HG03097 (cell line): ENCODE data around the gene PLD5.
"Not testable (repeated sequence)": the region's sequence is repeated elsewhere in the genome, so short reads cannot be mapped to it uniquely, and the experiment has no call there.

Experiments used
- ATAC-seq: cut with Tn5 transposase; IDR thresholded peaks from one replicate; pipeline ENCODE4 v1.9.1; 2021; ENCODE audit not compliant: unreplicated experiment, low FRiP score

Gene PLD5

GRCh38 chr1:242428399-242429190 is 95.9 kb downstream of the PLD5 start:
- no peak for ATAC-seq

- no peak for ATAC-seq
Measured at GRCh38 chr1:242427519-242427918, 97.0 kb downstream of the PLD5 start.

- ATAC-seq = no peak
Measured at GRCh38 chr1:242426271-242426905, 98.1 kb downstream of the PLD5 start.

GRCh38 chr1:242425232-242425631 is 99.3 kb downstream of the PLD5 start:
- no peak for ATAC-seq

- no peak for ATAC-seq
Measured at GRCh38 chr1:242416657-242417056, 107.8 kb downstream of the PLD5 start.

GRCh38 chr1:242412921-242413320 is 111.6 kb downstream of the PLD5 start:
- ATAC-seq = no peak

- no peak for ATAC-seq
Measured at GRCh38 chr1:242411901-242412300, 112.6 kb downstream of the PLD5 start.

- ATAC-seq = no peak
Measured at GRCh38 chr1:242405947-242406346, 118.5 kb downstream of the PLD5 start.

GRCh38 chr1:242404296-242404695 is 120.2 kb downstream of the PLD5 start:
- ATAC-seq = no peak

GRCh38 chr1:242402956-242403355 is 121.5 kb downstream of the PLD5 start:
- ATAC-seq = no peak

- ATAC-seq = no peak
Measured at GRCh38 chr1:242401937-242402336, 122.6 kb downstream of the PLD5 start.

- ATAC-seq = no peak
Measured at GRCh38 chr1:242398351-242398750, 126.1 kb downstream of the PLD5 start.

- no peak for ATAC-seq
Measured at GRCh38 chr1:242391896-242392295, 132.6 kb downstream of the PLD5 start.

GRCh38 chr1:242376121-242376520 is 148.4 kb downstream of the PLD5 start:
- ATAC-seq = not testable (repeated sequence)

- not testable (repeated sequence) for ATAC-seq
Measured at GRCh38 chr1:242350446-242350845, 174.1 kb downstream of the PLD5 start.

GRCh38 chr1:242349636-242350035 is 174.9 kb downstream of the PLD5 start:
- ATAC-seq = no peak

- peak; percentile 88 for ATAC-seq
Measured at GRCh38 chr1:242330865-242331264, 193.6 kb downstream of the PLD5 start.

GRCh38 chr1:242327381-242327780 is 197.1 kb downstream of the PLD5 start:
- ATAC-seq = not testable (repeated sequence)

- ATAC-seq = not testable (repeated sequence)
Measured at GRCh38 chr1:242321981-242322380, 202.5 kb downstream of the PLD5 start.

GRCh38 chr1:242318140-242318539 is 206.4 kb downstream of the PLD5 start:
- ATAC-seq = no peak

GRCh38 chr1:242314865-242315264 is 209.6 kb downstream of the PLD5 start:
- ATAC-seq = not testable (repeated sequence)

- ATAC-seq = not testable (repeated sequence)
Measured at GRCh38 chr1:242314085-242314649, 210.3 kb downstream of the PLD5 start.
